ENCODE data around the gene EEF2. TPM values are rescaled to one million over a fixed set of nuclear protein-coding genes. Genes with fewer than 3 reads are reported as not detected.

EEF2 gene
- total and polyA plus RNA-seq, 2 donors (not counting 3 experiments of a cell fraction or from before 2014, with no cell fraction given) = 1,496 to 2,318 TPM

- POLR2A ChIA-PET = interaction anchor here (0.7 to 1.1 kb wide), 2 partner anchors 10 to 13 kb away, joined by 3 to 4 read pairs; partner anchors contain the start of gene EEF2
- intact Hi-C loops (cut with micrococcal nuclease) = no loop called here
- no peaks in the 10 kb centered on the region for H3K4me1 ChIP-seq (ENCODE audit: control insufficient read depth, extremely low read depth, insufficient read depth, low read length)
Measured at GRCh38 chr19:3975637-3976087, 9.6 kb downstream of the EEF2 start.

More at GRCh38 chr19:3975637-3976087, 9.6 kb downstream of the EEF2 start:
- FAIRE-seq = no peak
- Histone ChIP-seq H3K36me3 (ENCODE audit: control insufficient read depth in 2 of 2, extremely low read depth in 1 of 2, insufficient read depth in 2 of 2, low read length in 2 of 2) (peaks cover 32 to 52% of the 10 kb centered on the region in 2 experiments), H3K79me2 (ENCODE audit: control insufficient read depth, insufficient read depth, low read length) (peaks cover 53% of the 10 kb centered on the region), H3K9me3 (replicated peaks; ENCODE audit: control insufficient read depth, insufficient read depth, low read length) (no peaks in the 10 kb centered on the region), H3K4me3 (replicated peaks in 1 of 3; ENCODE audit: insufficient read depth in 1 of 3, low read depth in 1 of 3, low read length in 3 of 3) (no peak overlapping the region), H2AFZ (ENCODE audit: low read depth, low read length) (no peak overlapping the region), H3K9me1 (replicated peaks; ENCODE audit: control insufficient read depth, extremely low read depth, insufficient read depth, low read length) (no peaks in the 10 kb centered on the region), H3K27ac (ENCODE audit: insufficient read depth, low read depth, low read length) (no peak overlapping the region), H4K20me1 (replicated peaks; ENCODE audit: control insufficient read depth, extremely low read depth, insufficient read depth, low read length) (no peaks in the 10 kb centered on the region), H3K27me3 (ENCODE audit: control insufficient read depth in 2 of 2, insufficient read depth in 2 of 2, low read length in 2 of 2) (no peaks in the 10 kb centered on the region), H3K4me2 (ENCODE audit: insufficient read depth, low read length) (no peak overlapping the region), H3K9ac (replicated peaks; ENCODE audit: extremely low read depth, insufficient read depth, low read length) (no peak overlapping the region)
- no peak for DNase-seq (ENCODE audit: low read depth, low spot score)
- dilution Hi-C loops (cut with MboI; ENCODE audit: extremely low pct_ligation_motif_present, low sequenced_read_pairs) = no loop called here
- no peak for TF ChIP-seq GATA2 (IDR thresholded peaks at IDR 0.05; ENCODE audit: insufficient read depth, insufficient read length, low read depth, low read length)
- TF ChIP-seq, protein P1, sequence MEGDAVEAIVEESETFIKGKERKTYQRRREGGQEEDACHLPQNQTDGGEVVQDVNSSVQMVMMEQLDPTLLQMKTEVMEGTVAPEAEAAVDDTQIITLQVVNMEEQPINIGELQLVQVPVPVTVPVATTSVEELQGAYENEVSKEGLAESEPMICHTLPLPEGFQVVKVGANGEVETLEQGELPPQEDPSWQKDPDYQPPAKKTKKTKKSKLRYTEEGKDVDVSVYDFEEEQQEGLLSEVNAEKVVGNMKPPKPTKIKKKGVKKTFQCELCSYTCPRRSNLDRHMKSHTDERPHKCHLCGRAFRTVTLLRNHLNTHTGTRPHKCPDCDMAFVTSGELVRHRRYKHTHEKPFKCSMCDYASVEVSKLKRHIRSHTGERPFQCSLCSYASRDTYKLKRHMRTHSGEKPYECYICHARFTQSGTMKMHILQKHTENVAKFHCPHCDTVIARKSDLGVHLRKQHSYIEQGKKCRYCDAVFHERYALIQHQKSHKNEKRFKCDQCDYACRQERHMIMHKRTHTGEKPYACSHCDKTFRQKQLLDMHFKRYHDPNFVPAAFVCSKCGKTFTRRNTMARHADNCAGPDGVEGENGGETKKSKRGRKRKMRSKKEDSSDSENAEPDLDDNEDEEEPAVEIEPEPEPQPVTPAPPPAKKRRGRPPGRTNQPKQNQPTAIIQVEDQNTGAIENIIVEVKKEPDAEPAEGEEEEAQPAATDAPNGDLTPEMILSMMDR (IDR thresholded peaks at IDR 0.05; ENCODE audit: extremely low read depth in 1 of 2, insufficient read depth in 1 of 2, low read depth in 1 of 2, low read length in 2 of 2) = no peak
- TF ChIP-seq FOS (IDR thresholded peaks at IDR 0.05; ENCODE audit: borderline replicate concordance, insufficient read depth, low read length) = no peak
- TF ChIP-seq POLR2A (IDR thresholded peaks at IDR 0.05; ENCODE audit: low read depth, low read length) = no peak
- TF ChIP-seq EZH2 (IDR thresholded peaks at IDR 0.05; ENCODE audit: borderline replicate concordance, low read depth, low read length, severe bottlenecking) = no peak
- TF ChIP-seq, protein P2, sequence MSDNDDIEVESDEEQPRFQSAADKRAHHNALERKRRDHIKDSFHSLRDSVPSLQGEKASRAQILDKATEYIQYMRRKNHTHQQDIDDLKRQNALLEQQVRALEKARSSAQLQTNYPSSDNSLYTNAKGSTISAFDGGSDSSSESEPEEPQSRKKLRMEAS (IDR thresholded peaks at IDR 0.05; ENCODE audit: insufficient read depth, insufficient read length) = no peak
- TF ChIP-seq MYC (IDR thresholded peaks at IDR 0.05; ENCODE audit: low read depth, low read length) = no peak
- TF ChIP-seq JUN (IDR thresholded peaks at IDR 0.05; ENCODE audit: borderline replicate concordance, insufficient read depth, insufficient read length, low read depth) = no peak
- TF ChIP-seq POLR2AphosphoS5 (IDR thresholded peaks at IDR 0.05; ENCODE audit: insufficient read depth, low read depth, low read length) = no peak
- no TSS peak for BruUV-seq (replicated peaks)
- CTCF ChIA-PET = no interaction called here
